Cardiac muscle cell (in vitro differentiated cells and primary cell): ENCODE measurements around the gene PNRC1. TPM values are rescaled to one million over a fixed set of nuclear protein-coding genes. Genes with fewer than 3 reads are reported as not detected.
A peak's percentile ranks its signal among the peaks of the same experiment; 100 is the strongest.

Experiments
- DNase-seq, 2 donors: peaks; one replicate each; pipeline versions ENCODE4 v3.0.0 to v3.0.0-alpha.2; 2010 to 2017; ENCODE audit warnings: low read depth in 1 of 2, low spot score in 1 of 2
- H3K27ac ChIP-seq: fragments of 200-600 bp; sonication (generic); 2 replicates; pipeline ENCODE4 v1.5.1; 2016
- H3K27me3 ChIP-seq: fragments of 200-600 bp; sonication (generic); 2 replicates; pipeline ENCODE4 v1.6.0; 2016; ENCODE audit warnings: control low read depth
- H3K36me3 ChIP-seq: fragments of 200-600 bp; sonication (generic); 2 replicates; pipeline ENCODE4 v1.5.1; 2016; ENCODE audit warnings: control low read depth
- H3K4me1 ChIP-seq: fragments of 200-600 bp; sonication (generic); 2 replicates; pipeline ENCODE4 v1.8.1; 2017; ENCODE audit warnings: low read depth, mild to moderate bottlenecking, mixed run types
- H3K4me3 ChIP-seq: fragments of 200-600 bp; sonication (generic); 2 replicates; pipeline ENCODE4 v1.5.1; 2016; ENCODE audit warnings: mild to moderate bottlenecking
- H3K9me3 ChIP-seq: fragments of 200-600 bp; sonication (generic); 2 replicates; pipeline ENCODE4 v1.5.1; 2017; ENCODE audit warnings: low read depth, mild to moderate bottlenecking, control low read depth
- polyA plus RNA-seq: library from polyadenylated mRNA; unstranded; fragments of >200 nt; fragmentation: Nextera tagmentation; extraction: Ambion mirVana; gene quantifications from 2 replicates; pipeline ENCODE4 v1.2.1, GENCODE V29; 2016
- total RNA-seq: library from RNA; depleted of rRNA; stranded (reverse); fragments of >200 nt; gene quantifications from 2 replicates; pipeline ENCODE4 v1.2.3, GENCODE V29; 2016
- TF ChIP-seq, protein P1 (sequence below): IDR thresholded peaks from 2 replicates; pipeline ENCODE4 v1.5.1; 2012; ENCODE audit warnings: low read depth, mild to moderate bottlenecking, low read length

Gene PNRC1
- total and polyA plus RNA-seq, 2 experiments from 2014 or later = 231 to 285 TPM

DNA sequence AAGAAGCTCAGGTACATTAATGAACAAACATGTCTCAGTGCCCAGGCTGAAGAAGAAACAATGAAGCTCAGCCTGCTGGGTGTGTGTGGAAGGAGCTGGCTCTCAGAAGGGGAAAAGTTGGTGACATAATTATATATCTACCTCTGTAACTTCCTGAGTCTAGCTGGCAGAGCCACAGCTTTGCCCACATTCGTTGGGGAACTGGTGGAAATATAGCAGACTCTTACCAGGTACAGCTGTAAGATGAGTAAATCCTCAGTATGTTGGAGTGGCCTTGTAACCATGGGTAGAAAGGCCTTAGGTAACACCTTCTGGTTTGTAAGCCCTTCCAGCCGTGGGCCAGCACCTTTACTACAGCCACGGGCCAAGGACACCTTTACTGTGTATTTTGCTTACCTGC, 29.9 kb upstream of the PNRC1 start:
- Histone ChIP-seq H3K4me3 (no peak overlapping the region), H3K36me3 (no peaks in the 10 kb centered on the region), H3K4me1 (no peaks in the 10 kb centered on the region), H3K9me3 (no peaks in the 10 kb centered on the region), H3K27me3 (no peaks in the 10 kb centered on the region), H3K27ac (no peak overlapping the region)
- no peak for DNase-seq
- TF ChIP-seq, protein P1, sequence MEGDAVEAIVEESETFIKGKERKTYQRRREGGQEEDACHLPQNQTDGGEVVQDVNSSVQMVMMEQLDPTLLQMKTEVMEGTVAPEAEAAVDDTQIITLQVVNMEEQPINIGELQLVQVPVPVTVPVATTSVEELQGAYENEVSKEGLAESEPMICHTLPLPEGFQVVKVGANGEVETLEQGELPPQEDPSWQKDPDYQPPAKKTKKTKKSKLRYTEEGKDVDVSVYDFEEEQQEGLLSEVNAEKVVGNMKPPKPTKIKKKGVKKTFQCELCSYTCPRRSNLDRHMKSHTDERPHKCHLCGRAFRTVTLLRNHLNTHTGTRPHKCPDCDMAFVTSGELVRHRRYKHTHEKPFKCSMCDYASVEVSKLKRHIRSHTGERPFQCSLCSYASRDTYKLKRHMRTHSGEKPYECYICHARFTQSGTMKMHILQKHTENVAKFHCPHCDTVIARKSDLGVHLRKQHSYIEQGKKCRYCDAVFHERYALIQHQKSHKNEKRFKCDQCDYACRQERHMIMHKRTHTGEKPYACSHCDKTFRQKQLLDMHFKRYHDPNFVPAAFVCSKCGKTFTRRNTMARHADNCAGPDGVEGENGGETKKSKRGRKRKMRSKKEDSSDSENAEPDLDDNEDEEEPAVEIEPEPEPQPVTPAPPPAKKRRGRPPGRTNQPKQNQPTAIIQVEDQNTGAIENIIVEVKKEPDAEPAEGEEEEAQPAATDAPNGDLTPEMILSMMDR = no peak

DNA sequence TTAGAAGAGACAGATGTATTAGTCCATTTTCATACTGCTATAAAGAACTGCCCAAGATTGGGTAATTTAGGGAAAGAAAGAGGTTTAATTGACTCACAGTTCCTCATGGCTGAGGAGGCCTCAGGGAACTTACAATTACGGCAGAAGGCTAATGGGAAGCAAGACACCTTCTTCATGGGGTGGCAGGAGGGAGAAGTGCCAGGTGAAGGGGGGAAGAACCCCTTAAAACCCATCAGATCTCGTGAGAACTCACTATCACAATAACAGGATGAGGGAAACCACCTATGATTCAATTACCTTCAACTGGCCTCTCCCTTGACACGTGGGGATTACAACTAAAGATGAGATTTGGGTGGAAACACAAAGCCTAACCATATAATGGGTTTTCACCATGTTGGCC, 28.9 kb upstream of the PNRC1 start:
- DNase-seq = no peak
- TF ChIP-seq, protein P1 = no peak
- Histone ChIP-seq H3K36me3 (no peaks in the 10 kb centered on the region), H3K9me3 (no peaks in the 10 kb centered on the region), H3K4me3 (no peak overlapping the region), H3K4me1 (no peaks in the 10 kb centered on the region), H3K27me3 (no peaks in the 10 kb centered on the region), H3K27ac (no peak overlapping the region)

DNA sequence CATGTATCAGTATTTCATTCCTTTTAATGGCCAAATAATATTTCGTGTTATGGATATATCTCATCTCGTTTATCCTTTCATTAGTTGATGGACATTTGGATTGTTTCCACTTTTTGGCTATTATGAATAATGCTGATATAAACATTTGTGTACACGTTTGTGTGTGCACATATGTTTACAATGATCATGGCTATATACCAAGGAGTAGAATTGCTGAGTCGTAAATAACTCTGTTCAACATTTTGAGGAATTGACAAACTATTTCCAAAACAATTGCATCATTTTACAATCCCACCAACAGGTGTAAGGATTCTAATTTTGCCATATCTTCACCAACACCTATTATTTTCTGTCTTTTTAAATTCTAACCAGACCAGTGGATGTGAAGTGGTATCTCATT, 26.3 kb upstream of the PNRC1 start:
- no peak overlapping the region for H3K4me3 ChIP-seq
- no peaks in the 10 kb centered on the region for H3K36me3 ChIP-seq
- no peaks in the 10 kb centered on the region for H3K27me3 ChIP-seq
- H3K9me3 ChIP-seq = no peaks in the 10 kb centered on the region
- TF ChIP-seq, protein P1 = no peak
- H3K4me1 ChIP-seq = no peaks in the 10 kb centered on the region
- H3K27ac ChIP-seq = no peak overlapping the region
- DNase-seq = no peak

DNA sequence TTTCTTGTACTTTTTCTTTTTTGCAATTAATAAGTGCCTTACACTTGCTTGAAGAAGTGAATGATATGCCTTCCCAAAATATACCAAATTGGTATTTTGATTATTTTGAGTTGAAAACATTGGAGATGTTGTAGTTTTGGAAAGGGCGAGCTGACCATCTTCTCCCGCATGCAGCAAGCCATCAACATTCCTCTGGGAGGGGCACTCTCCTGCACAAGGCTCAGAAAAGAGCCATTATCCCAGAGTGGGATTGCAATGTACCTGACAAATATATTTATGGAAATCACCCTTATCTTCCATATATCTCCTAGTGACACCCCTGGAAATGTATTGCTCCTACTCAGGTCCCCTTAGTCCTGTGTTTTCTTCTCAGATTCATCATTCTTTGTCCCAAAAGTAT, 22.8 kb upstream of the PNRC1 start:
- no peak overlapping the region for H3K4me3 ChIP-seq
- no peaks in the 10 kb centered on the region for H3K4me1 ChIP-seq
- no peaks in the 10 kb centered on the region for H3K36me3 ChIP-seq
- no peaks in the 10 kb centered on the region for H3K9me3 ChIP-seq
- TF ChIP-seq, protein P1 = no peak
- H3K27me3 ChIP-seq = no peaks in the 10 kb centered on the region
- no peak overlapping the region for H3K27ac ChIP-seq
- peak in 1 of 2 donors; percentile 24 for DNase-seq

DNA sequence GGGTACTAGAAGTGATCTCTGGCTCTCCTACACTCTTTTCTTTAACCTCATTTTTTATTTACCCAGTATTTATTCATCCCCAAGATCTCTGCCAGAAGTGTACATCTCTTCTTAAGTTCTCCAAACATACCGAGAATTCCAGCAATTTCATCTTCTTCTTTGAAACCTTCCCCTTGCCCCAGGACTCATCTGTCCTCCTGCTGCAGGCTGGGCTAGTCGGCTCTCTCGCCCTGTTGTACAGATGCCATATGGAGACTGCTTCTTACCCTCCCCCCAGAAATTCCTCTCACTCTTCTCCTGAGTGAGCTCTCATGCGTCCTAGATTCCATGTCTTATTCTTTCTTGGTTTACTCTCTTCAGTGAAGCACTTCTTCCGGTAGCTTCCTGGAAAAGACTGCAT, 21.9 kb upstream of the PNRC1 start:
- no peaks in the 10 kb centered on the region for H3K36me3 ChIP-seq
- H3K27ac ChIP-seq = no peak overlapping the region
- no peaks in the 10 kb centered on the region for H3K27me3 ChIP-seq
- H3K4me1 ChIP-seq = no peaks in the 10 kb centered on the region
- no peak overlapping the region for H3K4me3 ChIP-seq
- peak in 1 of 2 donors; percentile 18 for DNase-seq
- TF ChIP-seq, protein P1 = no peak
- H3K9me3 ChIP-seq = no peaks in the 10 kb centered on the region

DNA sequence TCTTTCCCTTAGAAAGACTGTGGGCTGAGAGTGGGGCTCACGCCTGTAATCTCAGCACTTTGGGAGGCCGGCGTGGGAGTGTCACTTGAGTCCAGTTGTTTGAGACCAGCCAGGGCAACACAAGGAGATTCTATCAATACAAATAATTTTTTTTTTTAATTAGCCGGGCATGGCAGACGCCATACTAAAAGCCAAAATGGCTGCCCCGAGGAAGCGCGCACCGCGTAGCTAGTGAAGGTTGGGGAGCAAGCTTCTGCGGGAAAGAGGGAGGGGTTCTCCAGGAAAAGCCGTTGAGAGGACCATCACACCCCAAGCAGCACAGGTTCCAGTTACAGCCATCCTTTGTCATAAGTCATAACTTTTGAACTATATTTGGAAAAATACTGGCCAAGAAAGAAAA, 21.3 kb upstream of the PNRC1 start:
- no peak overlapping the region for H3K27ac ChIP-seq
- no peak for DNase-seq
- TF ChIP-seq, protein P1 = no peak

More for the DNA sequence above, 21.3 kb upstream of the PNRC1 start:
- H3K36me3 ChIP-seq = no peaks in the 10 kb centered on the region
- no peaks in the 10 kb centered on the region for H3K4me1 ChIP-seq
- H3K4me3 ChIP-seq = no peak overlapping the region
- no peaks in the 10 kb centered on the region for H3K9me3 ChIP-seq
- H3K27me3 ChIP-seq = no peaks in the 10 kb centered on the region
